A673 (cell line): ENCODE results near the gene SH3D21. TPM values are rescaled to one million over a fixed set of nuclear protein-coding genes. Genes with fewer than 3 reads are reported as not detected.

Experiments
- BruUV-seq: library from RNA; stranded (reverse); fragments of 400-500 nt; replicated peaks from 2 replicates; lab custom pipeline; 2021; lab: Mats Ljungman, UMichigan
- CTCF ChIA-PET: fragments of 300-600 bp; sonication (Branson Sonifier 250); formaldehyde crosslinking; loops from one replicate; lab custom pipeline; 2022; ENCODE audit warnings: antibody characterized with exemption; lab: Charles Lee
- POLR2A ChIA-PET: fragments of 300-600 bp; sonication (Branson Sonifier 250); formaldehyde crosslinking; loops from one replicate; lab custom pipeline; 2022; ENCODE audit warnings: antibody characterized with exemption; ENCODE audit not compliant: low non-redundant PET; lab: Charles Lee
- DNase-seq: peaks from one replicate; pipeline ENCODE4 v3.0.0-alpha.2; 2015; ENCODE audit warnings: low spot score
- H3K27ac ChIP-seq: fragments of 200-600 bp; sonication (generic); 2 replicates; pipeline ENCODE4 v1.5.1; 2016; ENCODE audit warnings: mixed run types, low read depth, mild to moderate bottlenecking, mixed read lengths, antibody characterized with exemption, low read length; ENCODE audit not compliant: poor library complexity, severe bottlenecking
- H3K27me3 ChIP-seq: fragments of 200-600 bp; sonication (generic); replicated peaks from 2 replicates; pipeline ENCODE4 v1.6.1; 2017; ENCODE audit warnings: mixed run types, low read depth, mild to moderate bottlenecking, mixed read lengths, antibody characterized with exemption, low read length; ENCODE audit not compliant: insufficient read depth, poor library complexity
- H3K36me3 ChIP-seq: fragments of 200-600 bp; sonication (generic); 2 replicates; pipeline ENCODE4 v1.6.1; 2016; ENCODE audit warnings: mixed run types, mild to moderate bottlenecking, mixed read lengths, antibody characterized with exemption, low read length; ENCODE audit not compliant: insufficient read depth, poor library complexity, severe bottlenecking
- H3K4me1 ChIP-seq: fragments of 200-600 bp; sonication (generic); 2 replicates; pipeline ENCODE4 v1.6.1; 2017; ENCODE audit warnings: mixed run types, mild to moderate bottlenecking, mixed read lengths, antibody characterized with exemption, low read length; ENCODE audit not compliant: insufficient read depth, poor library complexity, severe bottlenecking
- H3K4me3 ChIP-seq: fragments of 200-600 bp; sonication (generic); 2 replicates; pipeline ENCODE4 v1.5.1; 2016; ENCODE audit warnings: low read depth, mixed run types, mild to moderate bottlenecking, mixed read lengths, low read length; ENCODE audit not compliant: poor library complexity, severe bottlenecking
- H3K9me3 ChIP-seq: fragments of 200-600 bp; sonication (generic); 2 replicates; pipeline ENCODE4 v1.6.1; 2016; ENCODE audit warnings: mixed run types, low read depth, mild to moderate bottlenecking, mixed read lengths, antibody characterized with exemption, low read length; ENCODE audit not compliant: poor library complexity, severe bottlenecking
- CTCF ChIP-seq: fragments of 300-800, 200-600 bp; sonication (generic); conservative IDR thresholded peaks from 2 replicates; pipeline ENCODE4 v1.5.1; 2017; ENCODE audit warnings: low read depth, mild to moderate bottlenecking, antibody characterized with exemption, low read length, moderate library complexity, mixed read lengths
- EZH2 ChIP-seq: fragments of 200-600 bp; sonication (generic); IDR thresholded peaks from 2 replicates; pipeline ENCODE4 v1.6.1; 2017; ENCODE audit warnings: borderline replicate concordance, low read depth, mild to moderate bottlenecking, mixed read lengths, antibody characterized with exemption, low read length; ENCODE audit not compliant: poor library complexity, severe bottlenecking
- intact Hi-C: fragments of 100-400 bp; cut with micrococcal nuclease; formaldehyde crosslinking; loops from one replicate; pipeline ENCODE4 v1.10.0; 2022; ENCODE audit not compliant: unreplicated experiment
- total RNA-seq: library from RNA; stranded (reverse); gene quantifications from 2 replicates; pipeline ENCODE4 v1.2.3, GENCODE V29; 2021

The SH3D21 gene
- total RNA-seq, 1 experiment from 2014 or later, result 2.9 TPM

- Histone ChIP-seq H3K36me3 (peaks cover 13% of the 10 kb centered on the region), H3K4me3 (no peak overlapping the region), H3K9me3 (no peaks in the 10 kb centered on the region), H3K27me3 (no peaks in the 10 kb centered on the region), H3K27ac (peak overlapping the region; percentile 51), H3K4me1 (peaks cover 53% of the 10 kb centered on the region)
- peak; percentile 86 for DNase-seq
- no TSS peak for BruUV-seq
- intact Hi-C loops, result loop anchor here (2.0 kb wide), 1 partner anchor 270 kb away; no protein-coding TSS in a partner anchor
- TF ChIP-seq CTCF, result peak; percentile 91
- TF ChIP-seq EZH2, result no peak
- CTCF ChIA-PET, result interaction anchor here (0.6 to 0.7 kb wide), 2 partner anchors 27 to 220 kb away, joined by 3 to 4 read pairs; partner anchors contain the start of gene TRAPPC3
- POLR2A ChIA-PET, result no interaction called here
Measured at GRCh38 chr1:36369061-36369861, 63.1 kb downstream of the SH3D21 start.

Other genes starting within 250 kb of the SH3D21 start
- 2.8 and 4.6 TPM in 2 replicates for gene TEKT2, start 222.3 kb upstream of the SH3D21 start, total RNA-seq
- 34.2 and 37.2 TPM in 2 replicates for gene ADPRS, start 217.5 kb upstream of the SH3D21 start, total RNA-seq
- gene COL8A2, start 181.1 kb upstream of the SH3D21 start, total RNA-seq, result 0.22 and 0.24 TPM in 2 replicates
- gene TRAPPC3, start 156.9 kb upstream of the SH3D21 start, total RNA-seq, result 86.5 and 86.6 TPM in 2 replicates
- gene MAP7D1, start 150.2 kb upstream of the SH3D21 start, total RNA-seq, result 192 and 206 TPM in 2 replicates
- gene THRAP3, start 81.9 kb upstream of the SH3D21 start, total RNA-seq, result 133 and 143 TPM in 2 replicates
- gene EVA1B, start 17.3 kb downstream of the SH3D21 start, total RNA-seq, result 6.2 and 8.4 TPM in 2 replicates
- gene STK40, start 79.6 kb downstream of the SH3D21 start, total RNA-seq, result 93.2 and 109 TPM in 2 replicates
- 60.7 and 68.0 TPM in 2 replicates for gene LSM10, start 91.5 kb downstream of the SH3D21 start, total RNA-seq
- 5.7 and 10.6 TPM in 2 replicates for gene OSCP1, start 144.1 kb downstream of the SH3D21 start, total RNA-seq
- 140 and 144 TPM in 2 replicates for gene MRPS15, start 158.0 kb downstream of the SH3D21 start, total RNA-seq
- not detected in 2 replicates for gene CSF3R, start 176.5 kb downstream of the SH3D21 start, total RNA-seq